HG03439 (cell line): ENCODE data around the gene BIN2.
A peak's percentile ranks its signal among the peaks of the same experiment; 100 is the strongest.
"Not testable (repeated sequence)": the region's sequence is repeated elsewhere in the genome, so short reads cannot be mapped to it uniquely, and the experiment has no call there.

Source experiments
- ATAC-seq: cut with Tn5 transposase; IDR thresholded peaks from one replicate; pipeline ENCODE4 v1.9.1; 2021; ENCODE audit warnings: mild to moderate bottlenecking, moderate library complexity; ENCODE audit not compliant: unreplicated experiment

Gene BIN2

GRCh38 chr12:51318057-51318806 lies 5.7 kb downstream of the BIN2 start:
- not testable (repeated sequence) for ATAC-seq

DNA sequence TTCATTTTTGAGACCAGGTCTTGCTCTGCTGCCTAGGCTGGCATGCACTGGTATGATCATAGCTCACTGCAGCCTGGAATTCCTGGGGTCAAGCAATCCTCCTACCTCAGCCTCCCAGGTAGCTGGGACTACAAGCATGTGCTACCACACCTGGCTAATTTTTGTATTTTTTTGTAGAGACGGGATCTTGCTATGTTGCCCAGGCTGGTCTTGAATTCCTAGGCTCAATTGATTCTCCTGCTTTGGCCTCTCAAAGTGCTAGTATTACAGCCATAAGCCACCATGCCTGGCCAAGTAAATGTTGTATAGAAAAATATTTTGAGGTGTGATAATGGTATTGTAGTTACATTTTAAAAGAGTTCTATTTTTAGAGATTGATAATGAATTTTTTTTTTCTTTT lies 12.6 kb downstream of the BIN2 start:
- ATAC-seq, result no peak

GRCh38 chr12:51307655-51308593 lies 16.1 kb downstream of the BIN2 start:
- no peak for ATAC-seq

DNA sequence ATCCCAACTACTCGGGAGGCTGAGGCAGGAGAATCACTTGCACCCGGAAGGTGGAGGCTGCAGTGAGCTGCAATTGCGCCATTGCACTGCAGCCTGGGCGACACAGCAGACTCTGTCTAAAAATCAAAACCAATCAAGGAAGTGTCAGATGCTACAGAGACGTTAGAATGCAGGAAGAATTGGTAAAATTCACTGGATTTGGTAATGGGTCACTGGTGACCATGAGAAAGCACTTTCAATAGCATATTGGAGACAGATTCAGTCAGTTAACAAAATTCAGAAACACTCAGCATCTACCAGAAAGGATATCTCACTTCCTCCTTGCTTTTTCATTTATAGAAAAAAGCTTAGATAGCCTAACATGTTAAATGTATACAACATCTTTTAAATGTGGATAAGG lies 17.5 kb downstream of the BIN2 start:
- no peak for ATAC-seq

DNA sequence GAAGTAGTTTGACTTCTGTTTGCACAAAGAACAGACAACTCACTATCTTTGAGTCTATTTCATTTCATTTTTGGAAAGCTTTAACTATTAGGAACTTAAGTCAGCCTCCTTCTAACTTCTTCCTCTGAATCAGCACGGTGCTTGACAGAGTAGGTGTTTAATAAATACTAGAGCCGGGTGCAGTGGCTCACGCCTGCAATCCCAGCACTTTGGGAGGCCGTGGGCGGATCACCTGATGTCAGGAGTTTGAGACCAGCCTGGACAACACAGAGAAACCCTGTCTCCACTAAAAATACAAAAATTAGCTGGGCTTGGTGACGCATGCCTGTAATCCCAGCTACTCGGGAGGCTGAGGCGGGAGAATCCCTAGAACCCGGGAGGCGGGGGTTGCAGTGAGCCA lies 23.2 kb downstream of the BIN2 start:
- ATAC-seq, result not testable (repeated sequence)

- ATAC-seq, result no peak
These were observed 28.3 kb downstream of the BIN2 start for GRCh38 chr12:51295651-51296050.

- ATAC-seq, result not testable (repeated sequence)
These were observed 29.9 kb downstream of the BIN2 start for GRCh38 chr12:51294097-51294496.

DNA sequence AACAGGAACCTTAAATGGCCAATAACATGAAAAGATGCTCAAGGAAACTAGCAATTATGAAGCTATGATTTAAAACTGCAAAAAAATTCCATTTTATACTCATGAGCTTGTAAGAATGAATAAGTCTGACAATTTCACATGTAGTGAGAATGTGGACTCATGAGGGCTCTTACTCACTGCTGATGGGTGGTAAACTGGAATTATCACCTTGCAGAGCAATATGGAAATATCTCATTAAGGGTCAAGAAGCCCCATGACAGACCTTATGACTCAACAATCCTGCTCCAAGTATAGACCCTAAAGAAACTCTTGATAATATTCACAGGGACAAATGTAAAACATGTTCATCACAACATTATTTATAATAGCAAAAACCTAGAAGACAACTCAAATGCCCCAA lies 30.3 kb downstream of the BIN2 start:
- ATAC-seq, result no peak

- ATAC-seq, result not testable (repeated sequence)
These were observed 32.1 kb downstream of the BIN2 start for GRCh38 chr12:51291603-51292513.

- no peak for ATAC-seq
These were observed 38.1 kb downstream of the BIN2 start for GRCh38 chr12:51285843-51286242.

GRCh38 chr12:51281202-51281924 lies 42.6 kb downstream of the BIN2 start:
- no peak for ATAC-seq

DNA sequence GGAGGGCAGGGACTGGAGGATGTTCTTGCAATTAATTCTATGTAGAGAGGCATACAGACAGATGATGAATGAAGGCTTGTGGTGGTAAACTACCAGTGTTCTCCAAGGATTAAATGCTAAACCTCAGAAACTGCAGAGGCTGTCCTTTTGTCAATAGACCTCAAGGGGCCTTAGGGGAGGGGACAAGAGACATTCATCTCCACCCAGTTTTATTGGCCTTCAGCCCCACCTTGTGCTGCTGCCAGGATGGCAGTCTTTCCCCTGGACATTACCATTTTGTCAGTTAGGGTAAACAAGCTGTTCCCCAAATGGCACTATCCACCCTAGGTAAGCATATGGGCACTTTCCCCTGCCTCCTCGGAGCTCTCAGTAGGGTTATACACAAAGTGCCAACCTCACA lies 48.9 kb downstream of the BIN2 start:
- no peak for ATAC-seq

GRCh38 chr12:51272810-51273209 lies 51.2 kb downstream of the BIN2 start:
- ATAC-seq, result not testable (repeated sequence)

- no peak for ATAC-seq
These were observed 52.9 kb downstream of the BIN2 start for GRCh38 chr12:51270951-51271518.

- ATAC-seq, result peak; percentile 59
These were observed 53.7 kb downstream of the BIN2 start, which contains the start of gene SMAGP for GRCh38 chr12:51270067-51270950. TSS of gene SMAGP (minus strand) at chr12:51270415. CDS start at chr12:51269278, 1,137 bp downstream.

DNA sequence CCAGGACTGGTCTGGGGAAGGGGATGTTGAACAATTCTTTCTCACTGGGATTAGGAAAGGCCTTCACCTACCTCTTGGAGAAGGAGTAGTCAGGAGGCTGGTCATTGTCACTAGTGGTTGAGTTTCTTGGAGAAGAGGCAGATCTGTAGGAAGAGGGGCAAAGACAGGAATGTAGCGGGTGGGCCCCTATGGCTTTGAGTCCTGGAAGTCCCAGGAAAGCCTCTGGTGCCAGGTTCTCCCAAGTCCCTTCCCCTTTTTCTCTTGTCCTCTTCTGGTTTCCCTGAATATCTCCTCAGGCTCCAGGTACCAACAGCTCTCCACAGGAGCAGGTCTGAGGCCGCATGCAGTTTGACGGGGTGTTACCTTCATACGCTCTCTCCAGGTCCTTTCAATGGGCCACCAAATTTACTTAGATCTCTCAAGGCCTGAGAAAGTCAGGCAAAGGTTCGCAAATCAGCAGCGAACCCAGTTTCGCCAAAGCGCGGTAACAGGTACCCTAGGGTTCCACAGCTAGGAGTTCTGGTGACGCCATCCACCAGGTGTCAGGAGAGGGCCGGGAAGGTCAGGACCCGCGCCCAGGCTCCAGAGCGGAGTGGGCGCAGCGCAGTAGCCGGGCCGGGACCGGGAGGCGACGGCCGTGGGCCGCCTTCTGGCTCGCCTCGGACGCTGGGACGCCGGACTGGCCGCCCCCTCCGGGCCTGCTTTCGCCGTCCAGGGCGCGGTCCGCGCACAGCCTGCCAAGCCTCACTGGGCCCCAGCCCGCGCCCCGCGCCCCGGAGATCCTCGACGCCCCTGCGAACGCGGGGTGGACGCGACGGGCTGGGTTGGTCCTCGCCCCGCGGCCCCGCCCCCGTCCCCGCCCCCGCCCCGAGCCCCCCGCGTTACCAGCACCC lies 54.6 kb downstream of the BIN2 start:
- peak; percentile 27 for ATAC-seq

GRCh38 chr12:51265024-51265423 lies 59.0 kb downstream of the BIN2 start:
- ATAC-seq, result no peak

- no peak for ATAC-seq
These were observed 59.7 kb downstream of the BIN2 start for GRCh38 chr12:51264297-51264696.
